ENCODE results near the gene BHMT2.

GRCh38 chr5:79047199-79047598 is 22.4 kb upstream of the BHMT2 start:
- TF ChIP-seq GATA2 (IDR thresholded peaks at IDR 0.05; ENCODE audit: low read depth, low read length) (no peak), GATA3 (IDR thresholded peaks at IDR 0.05; ENCODE audit: low read depth, low read length) (no peak)

Data from SH-SY5Y (cell line).